IPS-15b (cell line): Measurements from ENCODE around the gene PCDHB13.
"Not testable (repeated sequence)": the region's sequence is repeated elsewhere in the genome, so short reads cannot be mapped to it uniquely, and the experiment has no call there.

Experiments
- H3K27me3 ChIP-seq: one replicate; pipeline ENCODE4 v1.6.1; 2013; ENCODE audit warnings: low read length; ENCODE audit not compliant: control insufficient read depth, insufficient read depth
- H3K36me3 ChIP-seq: one replicate; pipeline ENCODE4 v1.6.1; 2013; ENCODE audit warnings: low read length; ENCODE audit not compliant: control insufficient read depth, insufficient read depth
- H3K4me1 ChIP-seq: one replicate; pipeline ENCODE4 v1.6.1; 2013; ENCODE audit warnings: mild to moderate bottlenecking, low read length; ENCODE audit not compliant: control insufficient read depth, insufficient read depth
- H3K4me3 ChIP-seq: one replicate; pipeline ENCODE4 v1.5.1; 2013; ENCODE audit warnings: low read depth, low read length
- H3K9ac ChIP-seq: one replicate; pipeline ENCODE4 v1.6.1; 2013; ENCODE audit warnings: low read depth, mild to moderate bottlenecking, low read length
- H3K9me3 ChIP-seq: one replicate; pipeline ENCODE4 v1.6.1; 2013; ENCODE audit warnings: mild to moderate bottlenecking, low read length; ENCODE audit not compliant: control insufficient read depth, insufficient read depth

Gene PCDHB13

DNA sequence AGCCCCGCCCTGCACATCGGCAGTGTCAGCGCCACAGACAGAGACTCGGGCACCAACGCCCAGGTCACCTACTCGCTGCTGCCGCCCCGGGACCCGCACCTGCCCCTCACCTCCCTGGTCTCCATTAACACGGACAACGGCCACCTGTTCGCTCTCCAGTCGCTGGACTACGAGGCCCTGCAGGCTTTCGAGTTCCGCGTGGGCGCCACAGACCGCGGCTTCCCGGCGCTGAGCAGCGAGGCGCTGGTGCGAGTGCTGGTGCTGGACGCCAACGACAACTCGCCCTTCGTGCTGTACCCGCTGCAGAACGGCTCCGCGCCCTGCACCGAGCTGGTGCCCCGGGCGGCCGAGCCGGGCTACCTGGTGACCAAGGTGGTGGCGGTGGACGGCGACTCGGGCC is 33.3 kb downstream of the PCDHB13 start:
- not testable (repeated sequence) for H3K27me3 ChIP-seq, H3K9me3 ChIP-seq, H3K4me1 ChIP-seq, H3K4me3 ChIP-seq, H3K36me3 ChIP-seq, H3K9ac ChIP-seq

DNA sequence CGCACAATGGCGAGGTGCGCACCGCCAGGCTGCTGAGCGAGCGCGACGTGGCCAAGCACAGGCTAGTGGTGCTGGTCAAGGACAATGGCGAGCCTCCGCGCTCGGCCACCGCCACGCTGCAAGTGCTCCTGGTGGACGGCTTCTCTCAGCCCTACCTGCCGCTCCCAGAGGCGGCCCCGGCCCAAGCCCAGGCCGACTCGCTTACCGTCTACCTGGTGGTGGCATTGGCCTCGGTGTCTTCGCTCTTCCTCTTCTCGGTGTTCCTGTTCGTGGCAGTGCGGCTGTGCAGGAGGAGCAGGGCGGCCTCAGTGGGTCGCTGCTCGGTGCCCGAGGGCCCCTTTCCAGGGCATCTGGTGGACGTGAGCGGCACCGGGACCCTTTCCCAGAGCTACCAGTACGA is 33.7 kb downstream of the PCDHB13 start:
- not testable (repeated sequence) for H3K9ac ChIP-seq, H3K27me3 ChIP-seq, H3K4me1 ChIP-seq, H3K4me3 ChIP-seq, H3K36me3 ChIP-seq, H3K9me3 ChIP-seq

- H3K4me1 ChIP-seq = no peaks in the 10 kb centered on the region
- peaks cover 7% of the 10 kb centered on the region for H3K9me3 ChIP-seq
- H3K27me3 ChIP-seq = no peaks in the 10 kb centered on the region
- H3K9ac ChIP-seq = no peak overlapping the region
- no peaks in the 10 kb centered on the region for H3K36me3 ChIP-seq
- H3K4me3 ChIP-seq = no peak overlapping the region
Measured at GRCh38 chr5:141250576-141250975, 36.9 kb downstream of the PCDHB13 start.

GRCh38 chr5:141258464-141258863 is 44.7 kb downstream of the PCDHB13 start:
- Histone ChIP-seq H3K4me3 (no peak overlapping the region), H3K4me1 (no peaks in the 10 kb centered on the region), H3K36me3 (no peaks in the 10 kb centered on the region), H3K27me3 (no peaks in the 10 kb centered on the region), H3K9ac (no peak overlapping the region), H3K9me3 (peaks cover 33% of the 10 kb centered on the region)

DNA sequence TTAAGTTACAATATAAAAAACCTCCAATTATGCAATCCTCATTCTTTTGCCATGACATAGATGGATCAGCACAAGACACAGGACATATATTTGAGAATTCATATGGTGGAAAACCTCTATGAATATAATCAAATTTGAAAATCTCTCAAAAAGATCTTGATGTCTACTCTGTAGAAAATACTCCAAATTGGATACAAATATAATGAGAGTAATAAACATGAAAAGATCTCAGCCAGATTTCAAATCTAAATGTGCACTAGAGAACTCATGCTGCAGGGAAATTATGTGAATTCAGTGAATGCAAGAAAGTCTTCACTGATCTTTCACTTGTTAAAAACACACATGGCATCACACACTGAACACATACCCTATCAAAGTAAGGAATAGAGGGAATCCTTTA is 45.2 kb downstream of the PCDHB13 start:
- H3K4me3 ChIP-seq = no peak overlapping the region
- H3K27me3 ChIP-seq = no peaks in the 10 kb centered on the region
- no peak overlapping the region for H3K9ac ChIP-seq
- no peaks in the 10 kb centered on the region for H3K36me3 ChIP-seq
- no peaks in the 10 kb centered on the region for H3K4me1 ChIP-seq
- H3K9me3 ChIP-seq = peaks cover 35% of the 10 kb centered on the region

DNA sequence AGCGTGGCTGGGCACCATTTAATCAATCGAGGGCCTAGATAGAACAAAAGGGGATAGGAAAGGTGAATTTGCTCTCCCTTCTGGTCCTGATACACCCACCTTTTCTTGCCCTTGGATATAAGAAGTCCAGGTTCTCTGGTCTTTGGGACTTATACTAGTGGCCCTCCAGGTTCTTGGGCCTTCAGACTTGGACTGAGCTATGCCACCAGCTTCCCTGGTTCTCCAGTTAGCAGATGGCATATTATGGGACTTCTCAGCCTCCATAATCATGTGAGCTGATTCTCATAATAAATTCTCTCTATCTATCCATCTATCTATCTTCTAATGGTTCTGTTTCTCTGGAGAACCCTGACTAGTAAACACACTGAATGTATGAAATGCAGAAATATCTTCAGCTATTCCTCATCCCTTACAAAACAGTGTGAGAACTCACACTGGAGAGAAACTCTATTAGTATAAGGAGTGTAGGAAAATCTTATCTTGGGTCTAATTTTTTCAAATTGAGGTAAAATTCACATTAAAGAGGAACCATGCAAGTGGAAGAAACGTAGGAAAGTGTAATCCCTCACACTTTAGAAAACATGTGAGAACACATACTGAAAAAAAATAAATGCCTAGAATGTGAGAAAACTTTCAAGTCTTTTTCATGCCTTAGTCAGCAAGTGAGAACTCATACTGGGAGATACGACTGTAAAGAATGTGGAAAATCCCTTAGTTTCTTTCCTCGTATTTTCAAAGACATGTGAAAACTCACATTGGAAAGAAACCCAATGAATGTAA is 46.9 kb downstream of the PCDHB13 start:
- Histone ChIP-seq H3K9me3 (peaks cover 37% of the 10 kb centered on the region), H3K9ac (no peak overlapping the region), H3K4me1 (no peaks in the 10 kb centered on the region), H3K27me3 (no peaks in the 10 kb centered on the region), H3K4me3 (no peak overlapping the region), H3K36me3 (no peaks in the 10 kb centered on the region)

DNA sequence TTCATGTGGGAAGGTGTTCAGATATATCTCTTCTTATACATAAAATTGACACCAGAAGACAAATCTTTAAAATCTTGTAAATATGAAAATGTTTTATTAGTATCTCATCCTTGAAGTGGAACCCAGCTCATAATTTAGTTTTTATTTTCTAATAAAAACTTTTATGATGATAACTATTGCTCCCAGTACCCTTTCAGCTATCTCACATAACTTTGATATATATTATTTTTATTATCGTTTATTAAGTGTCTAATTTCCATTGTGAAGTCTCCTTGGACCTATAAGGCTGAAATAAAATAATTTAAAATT is 47.5 kb downstream of the PCDHB13 start:
- Histone ChIP-seq H3K27me3 (no peaks in the 10 kb centered on the region), H3K9me3 (peaks cover 37% of the 10 kb centered on the region), H3K4me1 (no peaks in the 10 kb centered on the region), H3K9ac (no peak overlapping the region), H3K36me3 (no peaks in the 10 kb centered on the region), H3K4me3 (no peak overlapping the region)
